ENCODE measurements around the gene TP73.

GRCh38 chr1:3721955-3722465 lies 69.7 kb downstream of the TP73 start:
- TF ChIP-seq EZH2phosphoT487 (IDR thresholded peaks at IDR 0.05; ENCODE audit: insufficient read depth, low read depth) (no peak), EZH2 (IDR thresholded peaks at IDR 0.05; ENCODE audit: insufficient read depth, poor library complexity, severe bottlenecking) (no peak)

All from GM23248 (cell line).